Measurements from ENCODE around the gene TSPAN19.

DNA sequence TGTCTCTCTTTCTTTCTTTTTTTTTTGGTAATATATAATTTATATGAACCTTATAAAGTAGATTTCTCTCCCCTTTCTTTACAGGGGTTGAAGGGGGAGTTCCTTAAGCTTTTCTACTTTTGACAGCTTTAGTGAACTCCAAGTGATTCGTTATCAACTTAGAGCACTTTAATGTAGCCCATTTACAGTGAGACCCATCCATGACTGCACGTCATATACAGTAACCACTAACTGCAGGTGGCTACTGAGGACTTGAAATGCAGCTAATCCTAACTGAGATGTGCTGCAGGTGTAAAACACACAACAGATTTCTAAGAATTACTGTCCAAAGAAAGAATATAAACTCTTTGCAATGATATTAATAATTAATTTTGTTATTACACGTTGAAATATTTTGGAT, 656 bp upstream of the TSPAN19 start:
- TF ChIP-seq, protein P1, sequence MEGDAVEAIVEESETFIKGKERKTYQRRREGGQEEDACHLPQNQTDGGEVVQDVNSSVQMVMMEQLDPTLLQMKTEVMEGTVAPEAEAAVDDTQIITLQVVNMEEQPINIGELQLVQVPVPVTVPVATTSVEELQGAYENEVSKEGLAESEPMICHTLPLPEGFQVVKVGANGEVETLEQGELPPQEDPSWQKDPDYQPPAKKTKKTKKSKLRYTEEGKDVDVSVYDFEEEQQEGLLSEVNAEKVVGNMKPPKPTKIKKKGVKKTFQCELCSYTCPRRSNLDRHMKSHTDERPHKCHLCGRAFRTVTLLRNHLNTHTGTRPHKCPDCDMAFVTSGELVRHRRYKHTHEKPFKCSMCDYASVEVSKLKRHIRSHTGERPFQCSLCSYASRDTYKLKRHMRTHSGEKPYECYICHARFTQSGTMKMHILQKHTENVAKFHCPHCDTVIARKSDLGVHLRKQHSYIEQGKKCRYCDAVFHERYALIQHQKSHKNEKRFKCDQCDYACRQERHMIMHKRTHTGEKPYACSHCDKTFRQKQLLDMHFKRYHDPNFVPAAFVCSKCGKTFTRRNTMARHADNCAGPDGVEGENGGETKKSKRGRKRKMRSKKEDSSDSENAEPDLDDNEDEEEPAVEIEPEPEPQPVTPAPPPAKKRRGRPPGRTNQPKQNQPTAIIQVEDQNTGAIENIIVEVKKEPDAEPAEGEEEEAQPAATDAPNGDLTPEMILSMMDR (IDR thresholded peaks at IDR 0.05): no peak
- no peak for TF ChIP-seq POLR2A (IDR thresholded peaks at IDR 0.05)
- TF ChIP-seq POLR2AphosphoS5 (IDR thresholded peaks at IDR 0.05): no peak
